MM.1S (cell line): ENCODE data around the gene ATXN1.

ENCODE experiments used
- DNase-seq: peaks from one replicate; pipeline ENCODE4 v3.0.0-alpha.2; 2015
- H2AFZ ChIP-seq: fragments of 300-600 bp; sonication (generic); 2 replicates; pipeline ENCODE4 v1.6.0; 2016; ENCODE audit warnings: antibody characterized with exemption, low read length
- H3F3A ChIP-seq: fragments of 300-600 bp; sonication (generic); 2 replicates; pipeline ENCODE4 v1.6.1; 2016; ENCODE audit warnings: mild to moderate bottlenecking, antibody characterized with exemption, low read length, moderate library complexity, mixed read lengths; ENCODE audit not compliant: insufficient read depth
- H3K27ac ChIP-seq: fragments of 300-600 bp; sonication (generic); 2 replicates; pipeline ENCODE4 v1.5.1; 2016; ENCODE audit warnings: mild to moderate bottlenecking, low read length
- H3K27me3 ChIP-seq: fragments of 300-600 bp; sonication (generic); replicated peaks from 2 replicates; pipeline ENCODE4 v1.6.0; 2016; ENCODE audit warnings: low read length; ENCODE audit not compliant: insufficient read depth
- H3K36me3 ChIP-seq: fragments of 300-600 bp; sonication (generic); replicated peaks from 2 replicates; pipeline ENCODE4 v1.6.1; 2016; ENCODE audit warnings: mild to moderate bottlenecking, low read length, mixed read lengths; ENCODE audit not compliant: insufficient read depth
- H3K4me1 ChIP-seq: fragments of 300-600 bp; sonication (generic); 2 replicates; pipeline ENCODE4 v1.6.1; 2016; ENCODE audit warnings: low read length, mixed read lengths
- H3K4me2 ChIP-seq: fragments of 300-600 bp; sonication (generic); 2 replicates; pipeline ENCODE4 v1.6.0; 2016; ENCODE audit warnings: low read depth, low read length
- H3K4me3 ChIP-seq: fragments of 300-600 bp; sonication (generic); 2 replicates; pipeline ENCODE4 v1.5.1; 2016; ENCODE audit warnings: low read length, mixed read lengths
- H3K79me2 ChIP-seq: fragments of 300-600 bp; sonication (generic); 2 replicates; pipeline ENCODE4 v1.6.1; 2016; ENCODE audit warnings: mixed run types, low read length, mixed read lengths
- H3K9ac ChIP-seq: fragments of 300-600 bp; sonication (generic); 2 replicates; pipeline ENCODE4 v1.6.1; 2016; ENCODE audit warnings: low read length, mixed read lengths
- H3K9me2 ChIP-seq: fragments of 300-600 bp; sonication (generic); replicated peaks from 2 replicates; pipeline ENCODE4 v1.6.1; 2016; ENCODE audit warnings: mild to moderate bottlenecking, low read length, mixed read lengths; ENCODE audit not compliant: insufficient read depth
- H3K9me3 ChIP-seq: fragments of 300-600 bp; sonication (generic); replicated peaks from 2 replicates; pipeline ENCODE4 v1.6.1; 2016; ENCODE audit warnings: mild to moderate bottlenecking, low read length, mixed read lengths; ENCODE audit not compliant: insufficient read depth
- H4K20me1 ChIP-seq: fragments of 300-600 bp; sonication (generic); 2 replicates; pipeline ENCODE4 v1.6.1; 2016; ENCODE audit warnings: mild to moderate bottlenecking, low read length, moderate library complexity, mixed read lengths; ENCODE audit not compliant: insufficient read depth
- EZH2 ChIP-seq: fragments of 300-600 bp; sonication (generic); optimal IDR thresholded peaks from 2 replicates; pipeline ENCODE3; 2017; ENCODE audit warnings: low read depth, mild to moderate bottlenecking, antibody characterized with exemption, low read length, mixed read lengths
- EZH2phosphoT487 ChIP-seq: fragments of 300-600 bp; sonication (generic); IDR thresholded peaks from 2 replicates; pipeline ENCODE4 v1.6.1; 2018; ENCODE audit warnings: antibody characterized with exemption, low read length
- TF ChIP-seq, protein P1 (sequence below): fragments of 300-600 bp; sonication (generic); IDR thresholded peaks from 2 replicates; pipeline ENCODE4 v1.5.1; 2016; ENCODE audit warnings: antibody characterized with exemption, low read length, mixed read lengths

ATXN1 gene

DNA sequence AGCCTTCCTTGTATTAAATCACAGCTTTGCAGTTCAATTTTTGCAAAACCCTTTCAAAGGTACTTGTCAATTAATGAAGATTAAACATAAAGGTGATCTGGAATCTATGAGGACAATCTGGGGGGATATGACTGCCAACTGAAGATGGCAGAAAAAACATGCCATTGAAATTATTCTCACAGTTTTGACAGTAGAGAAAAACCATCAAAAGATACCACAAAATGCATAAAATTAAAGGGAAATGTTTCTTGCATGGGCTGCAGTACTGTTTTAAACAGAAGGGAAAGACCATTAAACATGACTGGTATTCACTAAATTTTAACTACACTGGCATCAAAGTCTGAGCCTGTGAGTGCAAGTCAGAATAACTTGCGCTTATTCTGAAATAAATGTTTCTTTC, 194.2 kb downstream of the ATXN1 start:
- Histone ChIP-seq H3K4me2 (no peak overlapping the region), H3K27ac (no peak overlapping the region), H3K4me3 (no peak overlapping the region), H3K27me3 (no peaks in the 10 kb centered on the region), H3K79me2 (no peaks in the 10 kb centered on the region), H3K9me3 (no peaks in the 10 kb centered on the region), H3K9me2 (no peaks in the 10 kb centered on the region), H3K9ac (no peak overlapping the region), H2AFZ (no peak overlapping the region), H3K4me1 (no peaks in the 10 kb centered on the region), H3K36me3 (no peaks in the 10 kb centered on the region), H3F3A (no peaks in the 10 kb centered on the region), H4K20me1 (no peaks in the 10 kb centered on the region)
- TF ChIP-seq EZH2phosphoT487 = no peak
- TF ChIP-seq EZH2 = no peak
- TF ChIP-seq, protein P1, sequence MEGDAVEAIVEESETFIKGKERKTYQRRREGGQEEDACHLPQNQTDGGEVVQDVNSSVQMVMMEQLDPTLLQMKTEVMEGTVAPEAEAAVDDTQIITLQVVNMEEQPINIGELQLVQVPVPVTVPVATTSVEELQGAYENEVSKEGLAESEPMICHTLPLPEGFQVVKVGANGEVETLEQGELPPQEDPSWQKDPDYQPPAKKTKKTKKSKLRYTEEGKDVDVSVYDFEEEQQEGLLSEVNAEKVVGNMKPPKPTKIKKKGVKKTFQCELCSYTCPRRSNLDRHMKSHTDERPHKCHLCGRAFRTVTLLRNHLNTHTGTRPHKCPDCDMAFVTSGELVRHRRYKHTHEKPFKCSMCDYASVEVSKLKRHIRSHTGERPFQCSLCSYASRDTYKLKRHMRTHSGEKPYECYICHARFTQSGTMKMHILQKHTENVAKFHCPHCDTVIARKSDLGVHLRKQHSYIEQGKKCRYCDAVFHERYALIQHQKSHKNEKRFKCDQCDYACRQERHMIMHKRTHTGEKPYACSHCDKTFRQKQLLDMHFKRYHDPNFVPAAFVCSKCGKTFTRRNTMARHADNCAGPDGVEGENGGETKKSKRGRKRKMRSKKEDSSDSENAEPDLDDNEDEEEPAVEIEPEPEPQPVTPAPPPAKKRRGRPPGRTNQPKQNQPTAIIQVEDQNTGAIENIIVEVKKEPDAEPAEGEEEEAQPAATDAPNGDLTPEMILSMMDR = no peak
- no peak for DNase-seq

DNA sequence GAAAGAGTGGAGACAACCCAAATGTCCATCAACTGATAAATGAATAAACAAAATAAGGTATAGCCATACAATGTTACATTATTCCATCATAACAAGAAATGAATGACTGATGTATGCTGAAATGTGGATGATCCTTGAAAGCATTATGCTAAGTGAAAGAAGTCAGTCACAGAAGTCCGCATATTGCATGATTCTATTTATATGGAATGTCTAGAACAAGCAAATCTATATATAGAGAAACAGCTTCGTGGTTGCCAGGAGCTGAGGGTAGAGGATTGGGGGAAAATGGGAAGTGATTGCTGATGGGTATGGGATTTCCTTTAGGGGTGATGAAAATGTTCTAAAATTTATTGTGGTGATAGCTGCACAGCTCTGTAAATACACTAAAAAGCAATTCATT, 196.8 kb downstream of the ATXN1 start:
- H3K9me2 ChIP-seq = no peaks in the 10 kb centered on the region
- H2AFZ ChIP-seq = no peak overlapping the region
- DNase-seq = no peak
- H3K79me2 ChIP-seq = no peaks in the 10 kb centered on the region
- TF ChIP-seq EZH2phosphoT487 (no peak), EZH2 (no peak)
- TF ChIP-seq, protein P1 = no peak
- H3F3A ChIP-seq = no peaks in the 10 kb centered on the region
- H4K20me1 ChIP-seq = no peaks in the 10 kb centered on the region
- H3K27me3 ChIP-seq = no peaks in the 10 kb centered on the region
- H3K4me3 ChIP-seq = no peak overlapping the region
- H3K27ac ChIP-seq = no peak overlapping the region
- no peak overlapping the region for H3K9ac ChIP-seq
- no peaks in the 10 kb centered on the region for H3K4me1 ChIP-seq
- no peak overlapping the region for H3K4me2 ChIP-seq
- no peaks in the 10 kb centered on the region for H3K36me3 ChIP-seq
- H3K9me3 ChIP-seq = no peaks in the 10 kb centered on the region

DNA sequence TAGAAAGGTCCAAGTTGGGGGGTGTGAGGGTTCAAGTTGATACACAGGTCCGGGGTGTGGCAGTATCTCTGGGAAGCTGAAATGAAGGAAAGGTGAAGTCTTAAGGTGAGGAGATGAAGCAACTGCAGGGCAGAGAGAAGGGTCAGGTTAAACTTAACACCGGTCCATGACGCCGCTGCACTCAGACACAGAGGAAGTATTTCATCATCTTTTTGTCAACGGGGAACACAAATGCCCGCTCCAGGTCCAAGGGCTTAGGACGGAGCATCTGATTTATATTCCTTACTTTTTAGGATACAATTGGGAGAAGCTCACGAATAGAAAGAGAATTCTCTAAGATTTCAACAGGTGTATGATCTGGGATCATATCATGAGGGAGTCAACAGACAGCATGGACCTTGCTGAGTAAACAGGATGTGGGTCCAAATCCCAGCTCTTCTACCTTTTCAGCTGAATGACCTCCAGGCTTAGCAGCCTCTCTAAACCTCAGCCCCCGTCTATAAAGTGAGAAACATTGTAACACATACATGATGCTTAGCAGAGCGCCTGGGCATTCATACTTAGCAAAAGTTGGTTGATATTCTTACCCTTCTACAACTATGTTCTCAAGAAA, 197.5 kb downstream of the ATXN1 start:
- H3K27me3 ChIP-seq = no peaks in the 10 kb centered on the region
- H3K4me3 ChIP-seq = no peak overlapping the region
- H3K4me1 ChIP-seq = no peaks in the 10 kb centered on the region
- no peaks in the 10 kb centered on the region for H3F3A ChIP-seq
- TF ChIP-seq EZH2phosphoT487 (no peak), EZH2 (no peak)
- TF ChIP-seq, protein P1 = no peak
- H3K79me2 ChIP-seq = no peaks in the 10 kb centered on the region
- H4K20me1 ChIP-seq = no peaks in the 10 kb centered on the region
- H3K4me2 ChIP-seq = no peak overlapping the region
- H3K9ac ChIP-seq = no peak overlapping the region
- no peak overlapping the region for H3K27ac ChIP-seq
- H3K9me2 ChIP-seq = no peaks in the 10 kb centered on the region
- H3K9me3 ChIP-seq = no peaks in the 10 kb centered on the region
- H2AFZ ChIP-seq = no peak overlapping the region
- DNase-seq = no peak
- no peaks in the 10 kb centered on the region for H3K36me3 ChIP-seq
